Activated CD4-positive, alpha-beta T cell treated with anti-CD3 and anti-CD28 coated beads for 4 hours (primary cell): ENCODE data around the gene AQP7.
"Not testable (repeated sequence)": the region's sequence is repeated elsewhere in the genome, so short reads cannot be mapped to it uniquely, and the experiment has no call there.

Experiments used
- DNase-seq, 2 donors: peaks; one replicate each; pipeline ENCODE4 v3.0.0-alpha.2; 2020

Gene AQP7

DNA sequence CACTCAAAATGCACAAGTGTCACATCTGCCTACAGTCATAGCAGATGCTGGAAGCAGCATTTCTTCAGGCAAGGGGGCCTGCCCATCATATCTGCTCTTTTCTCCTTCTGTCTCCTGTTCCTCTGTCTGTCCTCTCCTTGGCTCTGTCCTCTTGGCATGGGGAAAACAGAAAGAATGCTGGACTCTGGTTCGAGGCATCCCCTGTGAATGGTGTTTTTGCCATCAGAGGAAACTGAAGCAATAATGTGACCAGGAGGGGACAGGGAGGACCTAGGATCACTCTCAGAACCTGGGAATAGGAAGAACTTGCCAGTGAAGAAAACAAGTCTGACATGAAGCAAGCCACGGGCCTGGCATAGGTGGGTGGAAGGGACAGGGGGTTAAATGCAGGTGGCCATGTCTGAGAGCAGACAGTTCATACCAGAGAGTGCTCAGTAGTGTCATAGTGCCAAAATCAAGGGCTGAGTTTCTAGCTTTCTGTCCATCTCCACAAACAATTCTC, 35.3 kb downstream of the AQP7 start:
- no peak for DNase-seq

GRCh38 chr9:33364814-33365213, 37.6 kb downstream of the AQP7 start:
- DNase-seq: not testable (repeated sequence)

DNA sequence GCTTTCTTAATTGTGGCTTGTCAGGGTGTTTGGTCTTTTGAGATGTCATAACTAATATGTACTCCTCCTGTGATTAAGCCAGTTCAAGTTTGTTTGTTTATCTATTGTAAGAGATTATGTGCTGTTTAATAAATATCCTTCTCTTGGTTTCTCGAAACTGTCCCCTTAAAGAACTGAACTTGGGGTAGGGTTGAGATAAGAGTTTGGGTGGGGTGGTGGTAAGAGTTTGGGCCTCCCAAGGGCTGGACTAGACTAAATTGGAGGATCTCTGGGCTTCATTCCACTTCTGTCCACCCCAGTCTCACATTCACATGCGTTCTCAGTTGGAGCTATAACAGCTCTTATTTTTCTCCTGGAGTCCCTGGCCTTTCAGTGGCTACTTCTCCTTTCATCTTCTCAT, 38.2 kb downstream of the AQP7 start:
- DNase-seq: no peak

DNA sequence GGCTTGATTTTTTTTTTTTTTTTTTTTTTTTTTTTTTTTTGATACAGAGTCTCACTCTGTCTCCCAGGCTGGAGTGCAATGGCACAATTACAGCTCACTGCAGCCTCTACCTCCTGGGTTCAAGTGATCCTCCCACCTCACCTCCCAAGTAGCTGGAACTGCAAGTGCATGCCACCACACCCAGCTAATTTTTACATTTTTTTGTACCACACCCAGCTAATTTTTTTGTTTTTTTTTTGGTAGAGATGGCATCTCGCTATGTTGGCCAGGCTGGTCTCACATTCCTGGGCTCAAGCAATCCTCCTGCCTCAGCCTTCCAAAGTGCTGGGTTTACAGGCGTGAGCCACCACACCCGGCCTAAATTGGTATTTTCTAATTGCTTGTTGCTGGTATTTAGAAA, 43.7 kb downstream of the AQP7 start:
- not testable (repeated sequence) for DNase-seq

- DNase-seq: no peak
Observed at GRCh38 chr9:33355933-33356332, 46.4 kb downstream of the AQP7 start.

- DNase-seq: no peak
Observed at GRCh38 chr9:33354651-33355211, 47.6 kb downstream of the AQP7 start.

- no peak for DNase-seq
Observed at GRCh38 chr9:33351547-33351946, 50.8 kb downstream of the AQP7 start.

DNA sequence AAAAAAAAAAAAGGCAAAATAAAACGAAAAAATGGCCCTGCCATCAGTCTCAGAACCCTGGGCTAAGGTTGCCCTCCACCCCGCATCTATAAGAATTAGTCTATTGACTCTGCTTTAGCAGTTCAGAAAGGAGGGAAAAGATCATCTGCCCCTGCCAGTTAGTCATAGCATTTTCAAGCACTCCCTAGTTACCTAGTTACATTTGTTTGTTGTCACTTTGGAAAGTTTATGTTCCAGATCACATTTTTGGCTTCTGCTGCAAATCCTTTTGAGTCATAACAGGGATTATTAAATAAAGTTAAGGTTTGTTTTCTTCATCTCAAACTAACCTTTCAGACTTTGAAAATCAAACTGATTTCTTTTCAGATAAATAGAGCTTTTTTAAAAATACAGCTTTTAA, 52.1 kb downstream of the AQP7 start:
- DNase-seq: no peak

DNA sequence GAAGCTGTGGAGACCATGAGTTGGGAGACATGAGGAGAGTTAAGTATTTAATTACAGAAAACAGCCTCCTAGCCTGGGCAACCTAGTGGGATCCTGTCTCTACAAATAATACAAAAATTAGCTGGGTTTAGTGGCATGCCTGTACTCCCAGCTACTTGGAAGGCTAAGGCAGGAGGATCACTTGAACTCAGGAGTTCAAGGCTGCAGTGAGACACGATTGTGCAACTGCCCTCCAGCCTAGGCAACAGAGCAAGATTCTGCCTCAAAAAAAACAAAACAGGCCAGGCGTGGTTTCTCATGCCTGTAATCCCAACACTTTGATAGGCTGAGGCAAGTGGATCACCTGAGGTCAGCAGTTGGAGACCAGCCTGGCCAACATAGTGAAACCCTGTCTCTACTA, 52.6 kb downstream of the AQP7 start:
- DNase-seq: no peak

DNA sequence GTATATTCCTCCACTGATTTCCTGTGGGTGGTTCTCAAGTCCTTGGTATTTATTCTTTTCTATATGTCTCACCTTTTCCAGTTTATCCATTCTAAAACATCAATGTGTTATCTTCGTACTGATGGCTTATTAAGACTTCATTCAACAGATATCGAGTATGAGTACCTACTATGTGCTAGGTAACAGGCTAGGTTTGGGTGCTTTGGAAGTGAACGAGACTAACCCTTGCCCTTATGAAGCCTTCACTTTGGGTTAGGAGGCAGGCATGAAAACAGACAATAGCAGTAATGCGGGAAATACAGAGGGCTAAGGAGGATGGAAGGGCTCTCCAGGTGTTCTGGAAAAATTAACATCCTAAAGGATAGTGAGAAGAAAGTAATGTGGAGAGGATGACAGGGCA, 53.4 kb downstream of the AQP7 start:
- DNase-seq: no peak

DNA sequence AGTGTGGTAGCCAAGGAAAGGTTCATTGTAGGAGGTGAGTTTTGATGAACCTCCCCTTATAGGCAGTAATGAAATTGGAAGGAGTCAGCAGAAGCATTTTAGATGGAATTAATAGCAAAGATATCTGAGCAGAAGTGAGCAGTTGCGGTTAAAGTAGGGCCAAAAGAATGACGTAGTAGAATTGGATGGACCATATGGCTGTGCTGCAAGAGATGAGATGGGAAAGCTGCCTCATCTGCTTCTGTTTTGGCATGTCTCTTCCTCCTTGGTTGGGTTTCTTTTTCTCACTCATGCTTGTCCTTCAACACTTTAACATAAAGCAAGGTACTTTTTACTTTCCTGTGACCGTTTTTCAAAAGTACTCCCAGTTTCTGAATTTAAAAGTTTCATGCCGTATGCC, 55.8 kb downstream of the AQP7 start:
- no peak for DNase-seq

- DNase-seq: no peak
Observed at GRCh38 chr9:33344145-33344544, 58.2 kb downstream of the AQP7 start.

GRCh38 chr9:33341182-33341581, 61.2 kb downstream of the AQP7 start:
- DNase-seq: no peak

GRCh38 chr9:33340186-33340585, 62.2 kb downstream of the AQP7 start:
- no peak for DNase-seq
